ENCODE data around the gene FBXO4.
"Not testable (repeated sequence)": the region's sequence is repeated elsewhere in the genome, so short reads cannot be mapped to it uniquely, and the experiment has no call there.

FBXO4 gene

GRCh38 chr5:41925555-41925951 is 472 bp downstream of the FBXO4 start:
- DNase-seq = no peak

- DNase-seq = no peak
Observed at GRCh38 chr5:41927604-41928003, 2.5 kb downstream of the FBXO4 start.

- no peak for DNase-seq
Observed at GRCh38 chr5:41929035-41929434, 4.0 kb downstream of the FBXO4 start.

GRCh38 chr5:41932770-41933169 is 7.7 kb downstream of the FBXO4 start:
- no peak for DNase-seq

- no peak for DNase-seq
Observed at GRCh38 chr5:41935544-41935943, 10.5 kb downstream of the FBXO4 start.

GRCh38 chr5:41940641-41941040 is 15.6 kb downstream of the FBXO4 start:
- DNase-seq = no peak

- DNase-seq = not testable (repeated sequence)
Observed at GRCh38 chr5:41945332-41945955, 20.4 kb downstream of the FBXO4 start.

- DNase-seq = no peak
Observed at GRCh38 chr5:41951224-41951623, 26.1 kb downstream of the FBXO4 start.

- DNase-seq = no peak
Observed at GRCh38 chr5:41954286-41954685, 29.2 kb downstream of the FBXO4 start.

- DNase-seq = no peak
Observed at GRCh38 chr5:41955432-41956024, 30.4 kb downstream of the FBXO4 start.

GRCh38 chr5:41956943-41957342 is 31.9 kb downstream of the FBXO4 start:
- no peak for DNase-seq

- no peak for DNase-seq
Observed at GRCh38 chr5:41960481-41960880, 35.4 kb downstream of the FBXO4 start.

- DNase-seq = no peak
Observed at GRCh38 chr5:41961736-41962135, 36.7 kb downstream of the FBXO4 start.

GRCh38 chr5:41962491-41962890 is 37.4 kb downstream of the FBXO4 start:
- no peak for DNase-seq

- DNase-seq = no peak
Observed at GRCh38 chr5:41966401-41967105, 41.5 kb downstream of the FBXO4 start.

- no peak for DNase-seq
Observed at GRCh38 chr5:41967401-41967800, 42.3 kb downstream of the FBXO4 start.

GRCh38 chr5:41968153-41968723 is 43.2 kb downstream of the FBXO4 start:
- DNase-seq = no peak

- no peak for DNase-seq
Observed at GRCh38 chr5:41973087-41973486, 48.0 kb downstream of the FBXO4 start.

GRCh38 chr5:41973887-41974286 is 48.8 kb downstream of the FBXO4 start:
- DNase-seq = no peak

- DNase-seq = no peak
Observed at GRCh38 chr5:41978676-41979075, 53.6 kb downstream of the FBXO4 start.

GRCh38 chr5:41980396-41980795 is 55.3 kb downstream of the FBXO4 start:
- no peak for DNase-seq

GRCh38 chr5:41980870-41981269 is 55.8 kb downstream of the FBXO4 start:
- no peak for DNase-seq

GRCh38 chr5:41982858-41983257 is 57.8 kb downstream of the FBXO4 start:
- DNase-seq = not testable (repeated sequence)

- no peak for DNase-seq
Observed at GRCh38 chr5:41983284-41983683, 58.2 kb downstream of the FBXO4 start.
